GM12873 (cell line): ENCODE data around the gene SMARCA5.

Experiments used
- TF ChIP-seq, protein P1 (sequence below): IDR thresholded peaks from 2 replicates; pipeline ENCODE4 v1.5.1; 2012; ENCODE audit warnings: low read depth, mild to moderate bottlenecking, moderate library complexity, low read length, control low read depth; ENCODE audit not compliant: insufficient read depth; ENCODE audit errors: missing control alignments

The SMARCA5 gene, protein sequence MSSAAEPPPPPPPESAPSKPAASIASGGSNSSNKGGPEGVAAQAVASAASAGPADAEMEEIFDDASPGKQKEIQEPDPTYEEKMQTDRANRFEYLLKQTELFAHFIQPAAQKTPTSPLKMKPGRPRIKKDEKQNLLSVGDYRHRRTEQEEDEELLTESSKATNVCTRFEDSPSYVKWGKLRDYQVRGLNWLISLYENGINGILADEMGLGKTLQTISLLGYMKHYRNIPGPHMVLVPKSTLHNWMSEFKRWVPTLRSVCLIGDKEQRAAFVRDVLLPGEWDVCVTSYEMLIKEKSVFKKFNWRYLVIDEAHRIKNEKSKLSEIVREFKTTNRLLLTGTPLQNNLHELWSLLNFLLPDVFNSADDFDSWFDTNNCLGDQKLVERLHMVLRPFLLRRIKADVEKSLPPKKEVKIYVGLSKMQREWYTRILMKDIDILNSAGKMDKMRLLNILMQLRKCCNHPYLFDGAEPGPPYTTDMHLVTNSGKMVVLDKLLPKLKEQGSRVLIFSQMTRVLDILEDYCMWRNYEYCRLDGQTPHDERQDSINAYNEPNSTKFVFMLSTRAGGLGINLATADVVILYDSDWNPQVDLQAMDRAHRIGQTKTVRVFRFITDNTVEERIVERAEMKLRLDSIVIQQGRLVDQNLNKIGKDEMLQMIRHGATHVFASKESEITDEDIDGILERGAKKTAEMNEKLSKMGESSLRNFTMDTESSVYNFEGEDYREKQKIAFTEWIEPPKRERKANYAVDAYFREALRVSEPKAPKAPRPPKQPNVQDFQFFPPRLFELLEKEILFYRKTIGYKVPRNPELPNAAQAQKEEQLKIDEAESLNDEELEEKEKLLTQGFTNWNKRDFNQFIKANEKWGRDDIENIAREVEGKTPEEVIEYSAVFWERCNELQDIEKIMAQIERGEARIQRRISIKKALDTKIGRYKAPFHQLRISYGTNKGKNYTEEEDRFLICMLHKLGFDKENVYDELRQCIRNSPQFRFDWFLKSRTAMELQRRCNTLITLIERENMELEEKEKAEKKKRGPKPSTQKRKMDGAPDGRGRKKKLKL

DNA sequence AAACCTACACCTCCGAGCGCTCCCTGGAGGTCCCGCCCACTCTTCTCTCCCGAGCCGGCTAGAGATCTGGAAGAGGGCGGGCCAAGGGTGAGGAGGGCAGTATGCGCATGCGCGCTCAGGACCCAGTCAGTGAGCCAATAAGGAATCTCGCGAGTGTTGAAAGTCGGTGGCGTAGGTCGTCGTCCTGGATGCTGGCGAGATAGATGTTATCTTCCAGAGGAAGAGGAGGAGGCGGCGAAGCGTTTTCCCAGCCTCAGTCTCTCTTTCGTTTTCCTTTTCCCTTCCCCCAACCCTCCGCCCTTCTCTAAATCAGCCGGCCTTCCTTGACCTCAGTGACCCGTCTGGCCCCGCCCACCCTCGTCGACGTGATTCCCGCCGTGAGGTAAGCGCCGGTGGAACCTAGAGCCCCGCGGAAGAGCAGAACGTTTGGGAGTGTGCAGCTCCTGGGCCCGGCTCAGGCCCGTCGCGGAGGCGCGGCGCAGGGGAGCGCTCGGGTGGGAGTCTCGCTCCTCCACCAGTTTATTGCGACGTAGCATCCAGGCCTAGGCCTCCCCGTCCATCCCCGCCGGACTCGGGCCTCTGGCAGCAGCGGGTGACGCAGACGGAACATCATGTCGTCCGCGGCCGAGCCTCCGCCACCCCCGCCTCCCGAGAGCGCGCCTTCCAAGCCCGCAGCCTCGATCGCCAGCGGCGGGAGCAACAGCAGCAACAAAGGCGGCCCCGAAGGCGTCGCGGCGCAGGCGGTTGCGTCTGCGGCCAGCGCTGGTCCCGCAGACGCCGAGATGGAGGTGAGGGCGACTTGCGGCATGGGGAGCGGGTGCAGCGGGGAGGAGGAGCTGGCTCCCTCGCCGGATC, at the start of gene SMARCA5:
TSS of gene SMARCA5 (plus strand) at position 389 of the 855 bp plus-strand sequence. CDS start at position 612, 223 bp downstream.
- TF ChIP-seq, protein P1, sequence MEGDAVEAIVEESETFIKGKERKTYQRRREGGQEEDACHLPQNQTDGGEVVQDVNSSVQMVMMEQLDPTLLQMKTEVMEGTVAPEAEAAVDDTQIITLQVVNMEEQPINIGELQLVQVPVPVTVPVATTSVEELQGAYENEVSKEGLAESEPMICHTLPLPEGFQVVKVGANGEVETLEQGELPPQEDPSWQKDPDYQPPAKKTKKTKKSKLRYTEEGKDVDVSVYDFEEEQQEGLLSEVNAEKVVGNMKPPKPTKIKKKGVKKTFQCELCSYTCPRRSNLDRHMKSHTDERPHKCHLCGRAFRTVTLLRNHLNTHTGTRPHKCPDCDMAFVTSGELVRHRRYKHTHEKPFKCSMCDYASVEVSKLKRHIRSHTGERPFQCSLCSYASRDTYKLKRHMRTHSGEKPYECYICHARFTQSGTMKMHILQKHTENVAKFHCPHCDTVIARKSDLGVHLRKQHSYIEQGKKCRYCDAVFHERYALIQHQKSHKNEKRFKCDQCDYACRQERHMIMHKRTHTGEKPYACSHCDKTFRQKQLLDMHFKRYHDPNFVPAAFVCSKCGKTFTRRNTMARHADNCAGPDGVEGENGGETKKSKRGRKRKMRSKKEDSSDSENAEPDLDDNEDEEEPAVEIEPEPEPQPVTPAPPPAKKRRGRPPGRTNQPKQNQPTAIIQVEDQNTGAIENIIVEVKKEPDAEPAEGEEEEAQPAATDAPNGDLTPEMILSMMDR, result no peak

DNA sequence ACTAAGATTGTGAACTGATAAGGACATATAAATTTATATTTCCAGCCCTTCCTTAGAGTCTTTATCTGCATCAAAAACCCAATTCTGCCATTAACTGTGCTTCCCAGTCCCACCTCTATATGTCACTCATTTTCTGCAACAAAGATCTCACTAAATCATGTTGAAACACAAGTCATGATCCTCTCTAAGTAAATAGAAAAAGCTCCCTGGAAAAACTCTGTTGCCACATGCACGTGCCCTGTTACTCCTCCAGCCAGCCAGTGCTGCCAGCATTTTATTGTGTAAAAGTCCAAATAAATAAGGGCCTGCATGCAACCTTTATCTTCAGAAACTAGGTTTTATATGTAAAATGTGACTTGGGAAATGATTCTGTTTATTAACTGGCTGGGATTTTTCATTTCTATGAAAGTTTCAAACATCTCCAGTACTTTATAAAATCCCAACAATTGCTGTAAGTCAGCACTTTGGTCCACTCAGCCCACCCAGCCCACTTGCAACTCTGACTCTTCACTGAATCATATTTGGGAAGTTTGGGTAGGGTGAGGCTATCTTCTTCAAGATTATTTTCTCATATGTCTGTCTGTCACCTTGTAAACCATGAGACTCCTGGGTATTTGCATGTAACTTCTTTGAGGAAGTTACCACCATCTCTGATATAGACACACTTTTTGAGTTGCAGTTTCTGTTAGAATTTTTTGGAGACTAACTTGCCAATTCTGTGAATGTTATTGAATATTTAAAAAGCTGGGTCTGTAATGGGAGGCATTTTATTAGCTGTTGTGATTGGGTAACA, 40.0 kb upstream of the SMARCA5 start:
- TF ChIP-seq, protein P1, result no peak

DNA sequence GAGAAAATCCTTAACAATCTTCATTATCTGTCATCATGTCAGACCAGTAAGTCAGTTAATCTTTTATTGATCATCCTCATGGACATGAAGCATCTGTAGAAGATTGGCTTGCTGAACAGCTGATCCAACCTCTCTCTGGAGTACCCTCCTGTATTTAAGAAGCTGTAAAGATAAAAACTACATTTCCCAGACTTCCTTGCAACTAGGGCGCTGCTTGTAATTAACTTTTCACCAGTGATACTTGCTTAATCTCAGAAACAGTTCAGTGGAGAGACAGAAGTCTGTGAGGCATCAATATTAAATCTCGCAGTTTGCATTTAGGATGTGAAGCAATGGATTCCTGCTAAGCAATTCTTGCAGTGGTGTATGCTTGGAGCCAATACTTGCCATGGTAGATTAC, 36.0 kb upstream of the SMARCA5 start:
- TF ChIP-seq, protein P1, result no peak

DNA sequence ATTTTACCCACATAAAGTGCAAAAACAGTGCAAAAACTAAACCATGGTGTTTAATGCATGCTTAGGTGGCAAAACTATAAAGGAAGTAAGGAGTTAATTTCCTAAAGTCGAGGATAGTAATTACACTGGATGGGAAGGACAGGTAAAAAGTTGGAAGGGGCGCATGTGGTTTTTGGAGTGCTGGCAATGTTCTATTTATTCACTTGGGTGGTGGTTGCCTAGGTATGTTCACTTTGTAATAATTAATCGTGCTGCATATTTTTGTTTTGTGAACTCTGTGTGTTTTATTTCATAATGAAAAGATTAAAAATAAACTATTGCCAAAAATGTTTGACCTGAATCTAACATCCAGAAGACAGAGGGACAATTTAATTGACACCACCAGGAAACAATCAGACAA, 32.1 kb upstream of the SMARCA5 start:
- TF ChIP-seq, protein P1, result no peak

DNA sequence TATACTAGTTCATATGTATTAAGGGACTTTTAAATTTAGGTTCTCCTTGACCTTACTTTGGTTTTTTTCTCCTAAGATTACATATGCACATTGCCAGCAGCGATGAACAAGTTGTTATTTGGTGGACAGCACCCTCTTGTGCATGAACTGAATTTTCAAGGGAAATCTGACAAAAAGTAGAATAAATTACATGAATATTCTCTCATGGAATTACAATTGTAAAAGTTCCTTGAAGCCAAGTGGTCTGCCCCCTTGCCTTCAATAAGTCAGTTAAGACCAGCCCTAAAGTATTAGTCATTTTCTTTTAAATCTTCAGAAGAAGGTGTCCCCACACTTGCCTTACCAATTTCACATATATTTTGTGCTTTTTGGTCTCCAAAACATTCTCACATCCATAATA, 30.7 kb upstream of the SMARCA5 start:
- TF ChIP-seq, protein P1, result peak; percentile 43

DNA sequence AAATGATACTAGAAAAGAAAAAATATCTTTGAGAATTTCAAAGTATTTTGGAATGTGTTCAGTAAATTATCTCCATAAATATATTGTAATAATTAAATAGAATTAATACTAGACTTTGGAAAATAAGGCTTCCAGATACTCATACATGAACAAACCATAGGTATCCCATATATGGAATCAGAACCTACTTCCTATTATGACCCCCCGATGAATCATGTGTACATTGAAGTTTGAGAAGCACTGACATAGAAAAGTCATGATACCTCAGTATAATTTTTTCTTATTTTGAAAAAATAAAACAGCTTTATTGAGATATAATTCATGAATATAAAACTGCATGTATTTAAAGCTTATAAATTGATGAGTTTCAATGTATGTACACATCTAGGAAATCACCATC, 27.2 kb upstream of the SMARCA5 start:
- TF ChIP-seq, protein P1, result no peak
